Ishikawa (cell line): ENCODE results near the gene SLC6A12.

Experiments used
- CEBPB ChIP-seq: IDR thresholded peaks from 2 replicates; pipeline ENCODE4 v1.6.1; 2012
- CREB1 ChIP-seq: IDR thresholded peaks from 2 replicates; pipeline ENCODE4 v1.6.1; 2012; ENCODE audit warnings: low read depth
- EGR1 ChIP-seq: IDR thresholded peaks from 2 replicates; pipeline ENCODE4 v1.6.1; 2012
- EP300 ChIP-seq: IDR thresholded peaks from 2 replicates; pipeline ENCODE4 v1.6.1; 2012; ENCODE audit warnings: borderline replicate concordance
- RAD21 ChIP-seq: IDR thresholded peaks from 2 replicates; pipeline ENCODE4 v1.6.1; 2012; ENCODE audit warnings: low read depth
- YY1 ChIP-seq: IDR thresholded peaks from 2 replicates; pipeline ENCODE4 v1.6.1; 2012; ENCODE audit warnings: low read depth
- TF ChIP-seq, protein P1 (sequence below): IDR thresholded peaks from 2 replicates; pipeline ENCODE4 v1.6.1; 2012
- TF ChIP-seq, protein P2 (sequence below): IDR thresholded peaks from 2 replicates; pipeline ENCODE4 v1.6.1; 2012

DNA sequence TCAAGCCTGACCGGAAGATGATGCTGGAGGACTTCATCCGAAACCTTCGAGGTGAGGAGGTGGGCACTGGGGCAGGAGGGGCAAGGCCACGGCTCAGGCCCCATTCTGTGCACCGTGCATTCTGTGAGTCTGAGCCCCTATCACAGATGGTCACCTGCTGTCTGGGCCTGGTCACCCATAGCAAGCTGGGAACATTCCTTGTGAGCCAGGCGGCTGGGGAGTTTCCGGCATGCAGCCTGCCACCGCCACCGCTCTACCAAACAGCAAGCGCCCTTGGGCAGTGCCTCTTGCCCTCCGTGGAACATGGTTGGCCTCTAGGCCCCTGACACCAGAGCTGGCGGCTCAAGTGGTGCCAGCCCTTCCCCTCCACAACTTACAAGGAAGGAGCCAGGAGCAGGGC, 56.3 kb downstream of the SLC6A12 start:
- TF ChIP-seq, protein P1, sequence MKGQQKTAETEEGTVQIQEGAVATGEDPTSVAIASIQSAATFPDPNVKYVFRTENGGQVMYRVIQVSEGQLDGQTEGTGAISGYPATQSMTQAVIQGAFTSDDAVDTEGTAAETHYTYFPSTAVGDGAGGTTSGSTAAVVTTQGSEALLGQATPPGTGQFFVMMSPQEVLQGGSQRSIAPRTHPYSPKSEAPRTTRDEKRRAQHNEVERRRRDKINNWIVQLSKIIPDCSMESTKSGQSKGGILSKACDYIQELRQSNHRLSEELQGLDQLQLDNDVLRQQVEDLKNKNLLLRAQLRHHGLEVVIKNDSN = no peak
- TF ChIP-seq RAD21 = no peak
- no peak for TF ChIP-seq CREB1
- TF ChIP-seq EP300 = no peak
- no peak for TF ChIP-seq EGR1
- no peak for TF ChIP-seq CEBPB
- no peak for TF ChIP-seq YY1
- TF ChIP-seq, protein P2, sequence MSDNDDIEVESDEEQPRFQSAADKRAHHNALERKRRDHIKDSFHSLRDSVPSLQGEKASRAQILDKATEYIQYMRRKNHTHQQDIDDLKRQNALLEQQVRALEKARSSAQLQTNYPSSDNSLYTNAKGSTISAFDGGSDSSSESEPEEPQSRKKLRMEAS = no peak
